Activated B cell treated with CpG ODN at 0.5 μM for 24 hours (primary cell): Measurements from ENCODE around the gene MLLT1. TPM values are rescaled to one million over a fixed set of nuclear protein-coding genes. Genes with fewer than 3 reads are reported as not detected.
"Not testable (repeated sequence)": the region's sequence is repeated elsewhere in the genome, so short reads cannot be mapped to it uniquely, and the experiment has no call there.

ENCODE experiments used
- ATAC-seq: fragments of 200-7000 bp; cut with Tn5 transposase; one replicate; pipeline ENCODE4 v1.10.0; 2021; ENCODE audit warnings: low read depth, mild to moderate bottlenecking, moderate library complexity
- CTCF ChIA-PET: fragments of 350-600 bp; sonication (Branson Sonifier 250); formaldehyde crosslinking; loops from one replicate; lab custom pipeline; 2021; ENCODE audit warnings: antibody characterized with exemption; lab: Charles Lee
- POLR2A ChIA-PET: fragments of 350-600 bp; sonication (Branson Sonifier 250); formaldehyde crosslinking; loops from one replicate; lab custom pipeline; 2021; ENCODE audit warnings: antibody characterized with exemption; lab: Charles Lee
- DNase-seq: peaks from one replicate; pipeline ENCODE4 v3.0.0; 2022
- H3K27ac Mint-ChIP-seq: one replicate; pipeline ENCODE4 v1.8.0; 2020; ENCODE audit warnings: mixed read lengths
- H3K27me3 Mint-ChIP-seq: one replicate; pipeline ENCODE4 v1.8.0; 2021; ENCODE audit warnings: mixed read lengths
- H3K36me3 Mint-ChIP-seq: one replicate; pipeline ENCODE4 v1.8.0; 2021; ENCODE audit warnings: low read depth, mixed read lengths
- H3K4me1 Mint-ChIP-seq: one replicate; pipeline ENCODE4 v1.8.0; 2021; ENCODE audit warnings: mixed read lengths
- H3K4me3 Mint-ChIP-seq: one replicate; pipeline ENCODE4 v1.8.0; 2020; ENCODE audit warnings: mild to moderate bottlenecking, mixed read lengths
- H3K9me3 Mint-ChIP-seq: one replicate; pipeline ENCODE4 v1.8.0; 2020; ENCODE audit warnings: mixed read lengths
- CTCF ChIP-seq: fragments of 200-600 bp; IDR thresholded peaks from one replicate; pipeline ENCODE4 v1.8.0; 2022; ENCODE audit warnings: antibody characterized with exemption, mild to moderate bottlenecking
- intact Hi-C: fragments of 100-400 bp; cut with micrococcal nuclease; formaldehyde crosslinking; loops from one replicate; pipeline ENCODE4 v1.15.1; 2024
- total RNA-seq: library from RNA; stranded (reverse); gene quantifications from 2 replicates; pipeline ENCODE4 v1.2.3, GENCODE V29; 2022

MLLT1 gene
- total RNA-seq, 1 donor from 2014 or later, result 41.3 TPM

- no peak for TF ChIP-seq CTCF
- no peak overlapping the region for H3K4me3 Mint-ChIP-seq
- no peaks in the 10 kb centered on the region for H3K9me3 Mint-ChIP-seq
- H3K27me3 Mint-ChIP-seq, result peaks cover 13% of the 10 kb centered on the region
- intact Hi-C loops, result no loop called here
- POLR2A ChIA-PET, result no interaction called here
- ATAC-seq (no peak), DNase-seq (no peak)
- no peak overlapping the region for H3K27ac Mint-ChIP-seq
- CTCF ChIA-PET, result no interaction called here
- H3K4me1 Mint-ChIP-seq, result no peaks in the 10 kb centered on the region
- H3K36me3 Mint-ChIP-seq, result no peaks in the 10 kb centered on the region
Observed at GRCh38 chr19:6319376-6319775, 39.6 kb upstream of the MLLT1 start.

DNA sequence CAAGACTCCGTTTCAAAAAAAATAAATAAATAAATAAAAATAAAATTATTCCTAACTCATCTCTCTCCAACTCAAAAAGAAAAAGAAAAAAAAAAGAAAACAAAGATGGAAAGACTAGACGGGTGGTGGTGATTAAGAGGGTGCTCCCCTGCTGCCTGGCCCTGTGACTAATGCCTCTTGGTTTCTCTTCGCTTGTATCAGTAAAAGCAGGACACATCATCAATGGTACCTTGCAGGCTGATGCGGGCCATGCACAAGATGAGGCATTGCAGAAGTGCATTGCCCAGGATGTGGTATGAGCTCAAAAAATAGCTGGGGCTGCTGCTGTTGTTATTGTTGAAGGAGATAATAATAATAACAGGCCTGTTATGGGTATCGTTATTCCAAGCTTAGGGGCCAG is 39.0 kb upstream of the MLLT1 start:
- Mint-ChIP-seq H3K27ac (no peak overlapping the region), H3K36me3 (no peaks in the 10 kb centered on the region), H3K27me3 (peaks cover 13% of the 10 kb centered on the region), H3K4me1 (no peaks in the 10 kb centered on the region), H3K9me3 (no peaks in the 10 kb centered on the region), H3K4me3 (no peak overlapping the region)
- DNase-seq (no peak), ATAC-seq (no peak)
- intact Hi-C loops, result no loop called here
- ChIA-PET CTCF (no interaction called here), POLR2A (no interaction called here)
- no peak for TF ChIP-seq CTCF

- H3K4me1 Mint-ChIP-seq, H3K4me3 Mint-ChIP-seq, intact Hi-C loops, H3K27ac Mint-ChIP-seq, ATAC-seq, DNase-seq, H3K27me3 Mint-ChIP-seq, H3K9me3 Mint-ChIP-seq, CTCF ChIA-PET, H3K36me3 Mint-ChIP-seq: not testable (repeated sequence)
- POLR2A ChIA-PET, result interaction anchor here (0.6 kb wide), 1 partner anchor 153 kb away, joined by 4 read pairs; no protein-coding TSS in a partner anchor
Observed at GRCh38 chr19:6315646-6316045, 35.9 kb upstream of the MLLT1 start.

DNA sequence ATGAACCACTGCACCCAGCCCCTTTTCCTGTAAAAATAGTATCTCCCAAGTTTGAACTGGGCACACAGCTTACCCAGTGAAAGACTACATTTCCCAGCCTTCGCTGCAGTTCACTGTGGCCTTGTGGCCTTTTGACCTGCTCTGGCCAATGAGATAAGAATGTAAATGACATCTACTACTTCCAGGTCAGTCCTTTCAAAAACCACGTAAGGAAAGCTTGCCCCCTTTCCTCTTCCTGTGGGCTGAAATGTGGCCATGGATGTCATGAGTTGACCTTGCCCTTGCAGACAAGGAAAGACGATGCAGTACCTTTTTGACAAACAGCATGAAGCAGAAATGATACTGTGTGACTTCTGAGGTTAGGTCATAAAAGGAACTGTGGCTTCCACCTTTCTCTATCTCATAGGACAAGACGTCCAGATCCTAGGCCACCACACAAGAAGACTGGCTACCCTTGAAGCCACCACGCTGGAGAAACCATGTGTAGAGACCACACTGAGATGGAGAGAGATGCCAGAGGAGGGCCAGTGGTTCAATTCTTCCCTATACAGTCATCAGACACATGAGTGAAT is 33.7 kb upstream of the MLLT1 start:
- Mint-ChIP-seq H3K4me3 (no peak overlapping the region), H3K36me3 (no peaks in the 10 kb centered on the region), H3K4me1 (no peaks in the 10 kb centered on the region), H3K27me3 (peaks cover 4% of the 10 kb centered on the region), H3K27ac (no peak overlapping the region), H3K9me3 (peaks cover 8% of the 10 kb centered on the region)
- no peak for TF ChIP-seq CTCF
- ATAC-seq (no peak), DNase-seq (no peak)
- ChIA-PET CTCF (no interaction called here), POLR2A (interaction anchor here (0.7 kb wide), 1 partner anchor 59 kb away, joined by 5 read pairs; no protein-coding TSS in a partner anchor)
- intact Hi-C loops, result no loop called here

GRCh38 chr19:6312018-6312417 is 32.2 kb upstream of the MLLT1 start:
- Mint-ChIP-seq H3K27ac (no peak overlapping the region), H3K27me3 (peaks cover 6% of the 10 kb centered on the region), H3K36me3 (no peaks in the 10 kb centered on the region), H3K9me3 (peaks cover 8% of the 10 kb centered on the region), H3K4me1 (no peaks in the 10 kb centered on the region), H3K4me3 (no peak overlapping the region)
- no peak for DNase-seq
- POLR2A ChIA-PET, result interaction anchor here (0.6 kb wide), 1 partner anchor 49 kb away, joined by 3 read pairs; the partner anchor contains the start of gene CLPP
- no peak for TF ChIP-seq CTCF
- no peak for ATAC-seq
- CTCF ChIA-PET, result no interaction called here
- intact Hi-C loops, result no loop called here
